WERI-Rb-1 (cell line): ENCODE measurements around the gene THSD8.
A peak's percentile ranks its signal among the peaks of the same experiment; 100 is the strongest.

ENCODE experiments used
- DNase-seq: peaks from one replicate; pipeline ENCODE4 v3.0.0-alpha.2; 2020
- H3K27ac ChIP-seq: fragments of 250-450 bp; sonication (Bioruptor Pico); 2 replicates; pipeline ENCODE4 v1.5.1; 2020; ENCODE audit warnings: mild to moderate bottlenecking, moderate library complexity
- H3K27me3 ChIP-seq: fragments of 250-450 bp; sonication (Bioruptor Pico); 2 replicates; pipeline ENCODE4 v1.5.1; 2021; ENCODE audit warnings: mild to moderate bottlenecking, low read depth, moderate library complexity; ENCODE audit not compliant: insufficient read depth, severe bottlenecking
- H3K36me3 ChIP-seq: fragments of 250-450 bp; sonication (Bioruptor Pico); 2 replicates; pipeline ENCODE4 v1.5.1; 2020; ENCODE audit warnings: mild to moderate bottlenecking, moderate library complexity
- H3K4me3 ChIP-seq: 2 replicates; pipeline ENCODE4 v1.5.1; 2011; ENCODE audit warnings: low read depth, mild to moderate bottlenecking, control low read depth, low read length
- H3K9me3 ChIP-seq: fragments of 250-450 bp; sonication (Bioruptor Pico); 2 replicates; pipeline ENCODE4 v1.5.1; 2021; ENCODE audit warnings: mild to moderate bottlenecking, moderate library complexity; ENCODE audit not compliant: severe bottlenecking
- CTCF ChIP-seq: IDR thresholded peaks from 2 replicates; pipeline ENCODE4 v1.5.1; 2011; ENCODE audit warnings: low read depth, mild to moderate bottlenecking, control low read depth, inconsistent platforms, low read length

The THSD8 gene

GRCh38 chr19:12763100-12763499 is 38.8 kb upstream of the THSD8 start:
- Histone ChIP-seq H3K27me3 (no peaks in the 10 kb centered on the region), H3K4me3 (no peak overlapping the region), H3K27ac (no peak overlapping the region), H3K9me3 (no peaks in the 10 kb centered on the region), H3K36me3 (peaks cover 41% of the 10 kb centered on the region)
- TF ChIP-seq CTCF: no peak
- no peak for DNase-seq

DNA sequence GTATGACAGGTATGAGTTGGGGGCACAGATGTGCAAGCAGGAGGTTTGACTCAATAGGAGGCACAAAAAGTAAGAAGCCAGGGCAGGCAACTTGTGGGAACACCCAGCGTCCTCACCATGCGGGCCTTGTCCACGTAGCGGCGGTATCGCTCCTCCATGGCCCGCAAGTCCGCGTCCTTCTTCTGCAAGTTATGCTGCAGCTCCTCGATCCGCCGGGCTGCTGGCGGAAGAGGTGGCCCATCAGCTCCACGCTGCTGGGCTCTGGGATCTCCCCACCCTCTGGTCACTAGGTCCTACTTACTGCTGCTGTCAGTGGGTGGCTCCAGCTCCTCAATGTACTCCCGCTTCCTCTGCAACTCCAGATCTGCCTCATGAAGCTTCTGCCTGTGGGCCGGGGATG is 37.2 kb upstream of the THSD8 start:
- Histone ChIP-seq H3K36me3 (peaks cover 46% of the 10 kb centered on the region), H3K27me3 (no peaks in the 10 kb centered on the region)
- no peak for TF ChIP-seq CTCF

GRCh38 chr19:12766051-12766521 is 35.8 kb upstream of the THSD8 start:
- Histone ChIP-seq H3K27me3 (no peaks in the 10 kb centered on the region), H3K4me3 (peak overlapping the region; percentile 60), H3K9me3 (no peaks in the 10 kb centered on the region), H3K36me3 (peaks cover 46% of the 10 kb centered on the region), H3K27ac (peak overlapping the region; percentile 71)
- peak; percentile 87 for TF ChIP-seq CTCF
- peak; percentile 92 for DNase-seq

More for the DNA sequence above, 37.2 kb upstream of the THSD8 start:
- no peaks in the 10 kb centered on the region for H3K9me3 ChIP-seq
- H3K4me3 ChIP-seq: no peak overlapping the region
- H3K27ac ChIP-seq: no peak overlapping the region
- DNase-seq: no peak

GRCh38 chr19:12767150-12767549 is 34.7 kb upstream of the THSD8 start:
- no peak for DNase-seq
- Histone ChIP-seq H3K36me3 (peaks cover 46% of the 10 kb centered on the region), H3K27me3 (no peaks in the 10 kb centered on the region), H3K9me3 (no peaks in the 10 kb centered on the region), H3K27ac (no peak overlapping the region), H3K4me3 (no peak overlapping the region)
- TF ChIP-seq CTCF: no peak

GRCh38 chr19:12767666-12768065 is 34.2 kb upstream of the THSD8 start:
- no peak for TF ChIP-seq CTCF

GRCh38 chr19:12769689-12770088 is 32.2 kb upstream of the THSD8 start:
- Histone ChIP-seq H3K27ac (peak overlapping the region; percentile 53), H3K9me3 (no peaks in the 10 kb centered on the region), H3K27me3 (no peaks in the 10 kb centered on the region), H3K4me3 (peak overlapping the region; percentile 31), H3K36me3 (peaks cover 35% of the 10 kb centered on the region)
- peak; percentile 51 for TF ChIP-seq CTCF
- DNase-seq: peak; percentile 93

More at GRCh38 chr19:12767666-12768065, 34.2 kb upstream of the THSD8 start:
- H3K27me3 ChIP-seq: no peaks in the 10 kb centered on the region
- DNase-seq: no peak
- no peak overlapping the region for H3K4me3 ChIP-seq
- peaks cover 43% of the 10 kb centered on the region for H3K36me3 ChIP-seq
- no peak overlapping the region for H3K27ac ChIP-seq
- H3K9me3 ChIP-seq: no peaks in the 10 kb centered on the region
